Panc1 (cell line): ENCODE measurements around the gene FUCA2.

Source experiments
- CTCF ChIP-seq: fragments of 450-650 bp; IDR thresholded peaks from 2 replicates; pipeline ENCODE4 v1.5.1; 2017; ENCODE audit warnings: mild to moderate bottlenecking
- POLR2AphosphoS5 ChIP-seq: IDR thresholded peaks from 2 replicates; pipeline ENCODE4 v1.6.1; 2012; ENCODE audit warnings: mild to moderate bottlenecking, low read depth, low read length, moderate library complexity
- REST ChIP-seq, 2 experiments: IDR thresholded peaks; 2 replicates each; pipeline ENCODE4 v1.6.1; 2011 to 2012; ENCODE audit warnings: low read depth in 2 of 2, control low read depth in 1 of 2, low read length in 1 of 2, mild to moderate bottlenecking in 1 of 2, moderate library complexity in 1 of 2; ENCODE audit not compliant: insufficient read depth in 1 of 2
- SIN3A ChIP-seq: IDR thresholded peaks from 2 replicates; pipeline ENCODE4 v1.6.1; 2012; ENCODE audit warnings: low read depth, mild to moderate bottlenecking, low read length, moderate library complexity, borderline replicate concordance; ENCODE audit not compliant: insufficient read depth
- TCF7L2 ChIP-seq: IDR thresholded peaks from 2 replicates; pipeline ENCODE4 v1.6.1; 2011; ENCODE audit warnings: mild to moderate bottlenecking, low read depth, low read length, inconsistent platforms

GRCh38 chr6:143471822-143472221, 39.7 kb downstream of the FUCA2 start:
- TF ChIP-seq CTCF, result no peak
- no peak for TF ChIP-seq POLR2AphosphoS5
- no peak for TF ChIP-seq REST (IDR thresholded peaks at IDR 0.05; ENCODE audit: insufficient read depth in 1 of 2, low read depth in 2 of 2, low read length in 1 of 2)
- no peak for TF ChIP-seq SIN3A
- TF ChIP-seq TCF7L2, result no peak
